GM19193 (cell line): Measurements from ENCODE around the gene FRMD4B.

Experiments used
- POLR2A ChIP-seq: IDR thresholded peaks from 4 replicates; pipeline ENCODE4 v1.6.1; 2011; ENCODE audit not compliant: insufficient read depth, insufficient read length; ENCODE audit errors: extremely low read depth

FRMD4B gene

DNA sequence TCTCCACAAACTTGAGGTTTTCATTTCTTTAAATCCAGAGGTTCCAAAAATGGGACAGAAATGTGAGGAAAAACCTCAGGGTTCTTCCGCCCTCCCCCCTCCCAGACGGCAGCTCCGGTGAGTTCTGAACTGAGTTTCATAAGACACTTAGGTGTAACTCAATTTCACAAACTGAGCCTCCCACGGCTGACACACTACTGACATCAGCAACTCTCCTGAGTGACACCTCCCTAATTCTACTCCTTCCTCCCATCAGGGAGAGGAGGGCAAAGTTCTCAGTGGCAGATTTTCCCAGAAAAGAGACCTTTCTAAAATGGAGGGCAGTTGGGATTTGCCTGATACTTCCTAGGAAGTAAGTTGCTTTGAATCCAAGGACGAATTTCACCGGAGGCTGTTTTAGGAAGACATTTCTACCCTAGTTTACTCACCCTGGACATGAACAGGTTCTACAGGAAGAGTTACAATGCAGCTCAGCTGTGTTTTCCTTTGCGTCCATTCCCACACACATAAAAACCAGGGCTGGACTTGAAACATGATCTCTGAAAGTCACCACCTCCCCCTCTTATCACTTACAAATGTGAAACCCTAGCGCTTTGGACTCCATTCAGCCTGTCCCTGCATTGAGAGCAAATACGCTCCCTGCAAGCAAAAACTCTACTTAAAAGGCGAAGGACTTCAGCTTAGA, 185.4 kb downstream of the FRMD4B start:
- TF ChIP-seq POLR2A = no peak

DNA sequence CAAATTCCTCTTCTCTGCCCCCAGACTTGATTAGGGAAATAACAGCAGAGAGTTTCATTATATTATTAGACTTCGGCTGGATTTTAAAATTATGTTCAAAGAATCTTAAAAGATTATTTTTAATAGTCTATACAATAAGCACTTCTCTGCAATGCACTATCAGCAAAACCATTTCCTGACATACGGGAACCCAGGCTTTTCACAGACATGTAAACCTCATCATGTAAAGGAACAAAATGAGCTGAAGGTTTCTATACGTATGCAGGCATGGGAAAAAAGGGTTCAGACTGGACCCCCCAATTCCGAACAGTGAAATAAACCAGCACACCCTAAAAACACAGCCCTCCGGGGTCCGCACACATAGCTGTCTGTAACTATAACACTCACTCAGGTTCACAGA, 185.9 kb downstream of the FRMD4B start:
- no peak for TF ChIP-seq POLR2A

DNA sequence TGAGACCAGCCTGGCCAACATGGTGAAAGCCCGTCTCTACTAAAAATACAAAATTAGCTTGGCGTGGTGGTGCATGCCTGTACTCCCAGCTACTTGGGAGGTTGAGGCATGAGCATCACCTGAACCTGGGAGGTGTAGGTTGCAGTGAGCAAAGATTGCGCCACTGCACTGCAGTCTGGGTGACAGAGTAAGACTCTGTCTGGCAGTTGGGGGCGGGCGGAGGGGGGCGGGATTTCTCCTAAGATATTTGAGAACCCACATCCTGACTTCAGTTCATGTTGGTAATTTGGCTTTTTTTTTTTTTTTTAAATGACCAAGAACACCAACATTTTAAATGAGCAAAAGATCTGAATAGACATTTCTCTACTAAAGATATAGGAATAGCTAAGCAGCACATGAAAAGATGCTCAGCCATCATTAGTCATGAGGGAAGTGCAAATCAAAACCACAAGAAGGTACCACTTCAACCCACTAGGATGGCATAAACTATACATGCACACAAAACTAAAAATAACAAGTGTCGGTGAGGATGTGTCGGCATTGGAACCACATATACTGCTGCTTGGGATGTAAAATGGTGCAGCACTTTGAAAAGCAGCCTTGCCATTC, 187.9 kb downstream of the FRMD4B start:
- TF ChIP-seq POLR2A = no peak

DNA sequence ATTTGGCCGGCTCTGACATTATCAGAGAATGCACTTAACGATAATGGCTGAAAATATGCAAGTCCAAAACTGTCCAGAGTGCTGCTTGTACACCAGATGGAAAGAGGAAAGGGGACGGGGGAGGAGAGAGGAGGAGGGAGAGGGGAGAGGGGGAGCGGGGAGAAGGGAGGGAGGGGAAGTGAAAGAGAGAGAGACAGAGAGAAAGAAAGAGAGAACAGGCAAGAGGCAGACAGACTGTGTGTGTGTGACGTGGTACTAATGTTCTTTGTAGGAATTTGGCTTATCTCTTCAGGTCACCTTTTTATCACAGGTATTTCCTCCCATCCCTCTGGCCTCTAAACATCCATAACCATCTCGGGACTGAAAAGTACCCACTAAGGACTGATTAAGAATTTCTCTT, 188.4 kb downstream of the FRMD4B start:
- no peak for TF ChIP-seq POLR2A

DNA sequence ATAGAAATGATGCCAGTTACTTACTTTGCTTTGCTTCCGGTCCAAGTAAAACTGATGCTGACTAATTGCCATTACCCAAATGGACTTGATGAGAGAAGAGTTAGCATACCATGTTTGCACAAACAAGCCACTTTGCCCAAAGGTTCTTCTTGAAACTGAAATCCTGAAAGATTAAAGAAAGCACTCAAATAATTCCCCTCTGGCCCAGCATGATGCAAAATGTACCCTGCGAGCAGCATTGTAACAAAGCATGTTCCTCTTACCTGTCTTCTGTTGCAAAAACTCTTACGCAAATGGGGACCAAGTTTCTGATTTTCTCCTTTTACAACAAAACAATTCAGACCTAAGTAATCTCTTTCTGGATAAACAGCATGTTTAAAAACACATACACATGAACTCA, 189.0 kb downstream of the FRMD4B start:
- TF ChIP-seq POLR2A = no peak

DNA sequence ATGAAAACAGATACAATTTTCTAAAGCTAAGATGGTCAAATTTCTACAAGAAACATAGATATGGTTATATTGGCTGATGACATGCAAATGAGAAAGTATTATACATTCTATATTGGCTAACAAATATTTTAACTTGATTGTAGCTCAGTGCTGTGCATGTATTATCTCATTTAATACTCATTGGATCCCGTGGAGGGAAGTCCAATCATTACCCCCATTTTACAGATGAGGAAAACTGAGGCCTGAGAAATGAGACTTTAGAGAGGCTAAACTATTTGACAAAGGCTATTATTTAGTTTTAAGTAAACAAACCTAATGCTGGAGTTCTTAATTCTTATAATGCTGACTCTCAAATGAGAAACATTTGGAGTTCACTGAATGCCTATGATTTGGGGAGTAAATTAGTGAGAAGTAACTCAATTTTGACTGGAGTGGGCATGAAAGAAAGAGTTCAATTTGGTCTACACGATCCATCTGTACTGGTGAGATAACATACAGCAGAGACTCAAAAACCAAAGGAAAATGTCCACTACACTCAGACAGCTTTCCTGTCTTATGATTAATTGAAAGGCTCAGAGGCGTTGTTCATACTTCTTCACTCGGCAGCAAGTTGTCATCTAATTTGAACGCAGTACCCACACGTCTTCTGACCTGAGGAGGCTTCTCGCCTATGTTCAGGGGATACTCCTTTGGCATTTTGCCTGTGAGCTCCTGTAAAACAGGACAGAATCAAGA, 191.3 kb downstream of the FRMD4B start:
- TF ChIP-seq POLR2A = no peak

DNA sequence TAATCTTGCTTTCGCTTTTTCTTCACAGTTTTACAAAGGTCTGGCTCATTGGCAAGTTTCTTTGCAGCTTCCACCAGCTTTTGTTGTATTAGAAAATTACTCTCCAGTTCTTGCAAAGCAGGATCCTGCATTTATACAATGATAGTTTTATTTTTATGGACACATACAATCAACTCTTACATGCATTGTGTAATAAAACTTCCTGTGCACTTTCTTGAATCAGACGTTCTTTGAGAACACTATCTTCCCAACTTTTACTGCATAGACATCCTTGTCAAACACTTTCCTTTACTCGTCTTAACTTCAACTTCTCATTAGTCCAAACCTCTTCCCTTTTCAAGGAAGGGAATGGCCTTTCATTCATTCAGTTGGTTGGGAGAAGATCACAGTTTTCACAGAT, 192.1 kb downstream of the FRMD4B start:
- TF ChIP-seq POLR2A = no peak

DNA sequence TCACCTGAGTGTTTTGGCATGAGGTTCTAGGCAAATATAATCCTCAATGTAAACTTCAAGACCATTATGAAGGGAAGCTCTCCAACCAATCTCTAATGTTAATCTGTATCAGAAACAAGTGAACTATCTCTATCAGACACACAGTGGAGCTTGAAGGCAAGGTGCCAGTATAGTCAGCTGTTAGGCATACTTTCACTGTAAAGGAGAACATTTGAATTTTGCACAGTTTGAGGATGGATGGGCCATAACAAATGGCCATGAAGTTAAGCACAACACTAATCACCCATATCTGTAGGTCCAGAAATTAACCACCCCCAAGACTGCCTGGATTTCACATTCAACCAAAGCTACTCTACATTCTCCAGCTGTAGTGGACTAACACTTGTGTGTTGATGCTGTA, 194.4 kb downstream of the FRMD4B start:
- TF ChIP-seq POLR2A = no peak

DNA sequence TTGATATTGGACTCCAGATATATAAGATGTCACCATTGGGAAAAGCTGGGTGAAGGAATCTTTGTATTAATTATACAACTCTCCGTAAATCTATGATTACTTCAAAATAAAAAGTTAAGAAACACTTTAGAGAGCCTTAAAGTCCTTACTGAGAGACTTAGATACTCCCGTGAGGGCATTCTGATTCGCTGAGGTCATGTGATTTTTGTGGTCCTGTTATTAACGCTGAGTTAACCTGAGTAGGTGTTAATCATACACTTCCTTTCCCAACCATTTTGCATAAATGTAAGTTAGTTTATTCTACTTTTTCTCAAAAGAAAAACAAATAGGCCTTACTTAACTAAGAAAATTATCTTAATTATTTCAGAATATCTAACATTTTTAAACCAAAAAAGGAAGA, 196.4 kb downstream of the FRMD4B start:
- TF ChIP-seq POLR2A = no peak

DNA sequence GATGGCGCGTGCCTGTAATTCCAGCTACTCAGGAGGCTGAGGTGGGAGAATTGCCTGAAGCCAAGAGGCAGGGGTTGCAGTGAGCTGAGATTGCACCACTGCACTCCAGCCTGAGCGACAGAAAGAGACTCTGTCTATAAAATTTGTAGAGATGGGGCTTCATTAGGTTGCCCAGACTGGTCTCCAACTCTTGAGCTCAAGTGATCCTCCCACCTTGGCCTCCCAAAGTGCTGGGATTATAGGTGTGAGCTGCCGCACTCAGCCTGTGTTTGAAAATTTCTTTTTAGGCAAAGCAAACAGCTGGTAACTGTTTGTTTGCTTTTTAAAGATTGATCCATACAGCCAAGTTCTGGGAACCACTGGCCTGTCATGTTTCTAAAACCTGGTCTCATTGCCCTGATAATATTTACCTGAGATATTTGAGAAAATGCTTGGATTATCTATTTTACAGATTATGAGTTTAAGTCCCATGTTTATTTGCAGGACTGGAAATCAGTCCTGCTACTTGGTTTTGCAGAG, 199.3 kb downstream of the FRMD4B start:
- no peak for TF ChIP-seq POLR2A

DNA sequence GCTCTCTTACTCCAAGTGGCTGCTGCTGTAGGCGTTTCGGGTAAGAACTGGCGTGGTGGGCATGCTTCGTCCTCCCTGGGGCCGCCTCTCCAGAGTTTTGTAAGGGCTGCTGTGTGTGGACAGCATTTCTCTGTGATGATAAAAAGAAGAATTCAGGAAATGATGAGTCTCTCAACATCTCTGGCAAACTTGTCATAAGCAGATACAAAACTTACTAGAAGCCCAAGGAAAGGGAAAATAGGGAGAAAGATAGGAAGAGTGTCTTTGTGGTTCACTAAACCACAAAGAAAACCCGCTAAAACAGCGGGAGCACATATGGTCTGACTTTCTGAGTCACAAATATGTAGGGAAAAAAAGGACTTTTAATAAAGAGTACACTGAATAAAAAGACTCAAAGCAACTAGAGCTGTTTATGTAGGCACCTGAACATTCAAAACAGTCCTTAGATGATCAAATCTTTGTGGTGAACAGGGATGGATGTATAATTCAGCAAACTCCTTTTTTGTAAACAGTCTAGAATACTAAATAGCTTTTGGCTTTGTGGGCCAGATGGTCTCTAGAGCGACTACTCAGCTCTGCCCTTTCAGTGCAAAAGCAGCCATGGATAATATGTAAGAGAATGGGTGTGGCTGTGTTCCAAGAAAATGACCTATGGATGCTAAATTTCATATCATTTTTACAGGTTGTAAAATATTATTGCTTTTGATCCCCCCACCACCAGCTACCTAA, 203.1 kb downstream of the FRMD4B start:
- TF ChIP-seq POLR2A = no peak

DNA sequence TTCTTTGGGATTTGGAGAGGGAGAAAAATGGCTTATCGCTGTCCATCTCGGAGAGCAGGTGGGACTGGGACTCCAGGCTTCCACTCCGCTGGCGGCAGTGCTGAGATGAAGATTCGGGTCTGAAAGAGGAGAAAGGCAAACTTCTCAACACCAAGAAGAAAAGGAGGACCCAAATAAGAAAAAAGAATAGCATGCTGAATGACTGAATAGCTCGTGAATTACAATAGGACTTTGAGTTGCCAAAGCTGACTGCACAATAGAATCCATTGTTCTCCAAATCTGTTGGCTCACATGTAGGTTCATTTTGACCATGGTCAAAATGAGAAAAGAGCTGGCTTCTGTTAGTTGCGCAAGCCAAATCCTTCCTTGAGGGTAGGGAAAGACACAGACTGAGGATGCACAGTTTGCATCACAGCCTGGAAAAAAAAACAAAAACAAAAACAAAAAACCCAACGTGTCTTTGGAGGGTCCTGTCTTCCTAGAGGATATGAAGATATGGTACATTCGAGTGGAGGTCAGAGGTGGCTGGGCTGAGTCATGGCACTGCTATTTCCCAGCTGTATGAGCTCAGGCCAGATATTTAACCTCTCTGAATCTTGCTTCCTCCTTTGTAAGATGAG, 204.2 kb downstream of the FRMD4B start:
- no peak for TF ChIP-seq POLR2A

DNA sequence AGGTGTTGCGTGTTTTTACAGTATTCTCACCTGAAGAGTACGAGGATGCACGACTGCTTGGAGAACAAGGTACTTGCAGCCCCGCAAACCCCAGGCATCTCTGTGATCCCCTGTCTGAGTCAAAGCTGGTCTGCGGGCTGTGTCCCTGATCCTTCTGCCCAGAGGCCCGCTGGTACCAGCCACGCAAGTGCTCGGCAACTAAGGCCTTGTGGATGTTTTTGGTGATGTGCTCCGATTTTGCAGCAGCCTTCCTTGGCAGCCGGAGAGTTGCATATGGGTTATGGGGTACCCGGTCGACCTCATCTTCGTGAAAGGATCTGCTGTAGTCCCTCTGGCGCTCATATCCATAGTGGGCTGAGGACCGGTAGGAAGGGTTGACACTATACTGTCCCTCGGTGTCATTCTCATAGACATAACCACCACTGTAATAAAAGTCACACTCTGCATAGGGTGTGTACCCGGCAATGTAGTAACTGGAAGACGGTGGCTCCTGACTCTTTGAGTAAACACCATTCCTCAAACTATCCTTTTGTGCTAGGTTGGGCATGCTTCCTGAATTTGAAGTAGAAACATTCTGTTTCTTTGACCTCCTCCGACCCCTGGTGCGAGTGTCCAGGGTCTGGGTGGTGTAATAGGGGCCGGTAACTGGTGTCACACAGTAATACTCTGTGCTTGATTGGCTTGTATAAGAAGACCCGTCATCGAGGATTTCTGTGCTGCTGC, 204.9 kb downstream of the FRMD4B start:
- TF ChIP-seq POLR2A = no peak

DNA sequence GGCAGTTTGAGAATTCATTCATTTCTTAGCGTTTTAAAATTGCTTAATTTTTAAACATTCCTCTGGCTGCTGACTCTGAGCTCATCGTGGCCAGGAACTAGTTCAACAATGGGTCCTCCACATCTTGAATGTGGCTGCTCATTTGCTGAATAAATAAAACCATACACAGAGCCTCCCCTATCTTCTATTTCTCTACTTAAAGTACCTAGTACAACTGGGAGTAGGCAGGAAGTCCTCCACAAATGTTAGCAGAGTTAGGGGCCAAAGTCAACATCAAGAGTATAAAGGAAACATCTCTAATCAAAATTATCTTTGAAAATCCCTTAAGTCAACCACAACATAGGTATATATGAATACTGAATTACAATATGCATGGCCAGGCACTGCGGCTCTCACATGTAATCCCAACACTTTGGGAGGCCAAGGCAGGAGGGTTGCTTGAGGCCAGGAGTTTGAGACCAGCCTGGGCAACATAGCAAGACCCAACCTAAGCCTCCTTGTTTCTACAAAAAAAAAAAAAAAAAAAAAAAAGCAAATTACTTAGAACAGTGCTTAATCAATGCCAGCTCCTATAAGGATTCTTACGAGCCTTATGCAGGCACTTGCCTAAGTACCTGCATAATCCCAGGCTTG, 206.0 kb downstream of the FRMD4B start:
- no peak for TF ChIP-seq POLR2A
